NCI-H1092 treated with DMSO at 0.1 percent for 48 hours (cell line): Measurements from ENCODE around the gene LRRC57.
A peak's percentile ranks its signal among the peaks of the same experiment; 100 is the strongest.
"Not testable (repeated sequence)": the region's sequence is repeated elsewhere in the genome, so short reads cannot be mapped to it uniquely, and the experiment has no call there.

ENCODE experiments used
- DNase-seq: peaks from one replicate; lab custom pipeline; 2025; lab: John Stamatoyannopoulos, UW

LRRC57 gene

GRCh38 chr15:42548249-42549031 is at the start of gene LRRC57, which contains the start of gene HAUS2:
LRRC57 (minus strand) TSS chr15:42548793; CDS start chr15:42548434, 359 bp downstream.
HAUS2 (plus strand) TSS chr15:42548838; CDS start chr15:42548873, 35 bp downstream.
- DNase-seq: peak; percentile 77

GRCh38 chr15:42595626-42596240 is 47.1 kb upstream of the LRRC57 start:
- DNase-seq: no peak

GRCh38 chr15:42594095-42594494 is 45.5 kb upstream of the LRRC57 start:
- DNase-seq: no peak

GRCh38 chr15:42593143-42593542 is 44.5 kb upstream of the LRRC57 start:
- no peak for DNase-seq

GRCh38 chr15:42592716-42593115 is 44.1 kb upstream of the LRRC57 start:
- no peak for DNase-seq

- DNase-seq: no peak
These were observed 42.8 kb upstream of the LRRC57 start for GRCh38 chr15:42591238-42591934.

- no peak for DNase-seq
These were observed 42.1 kb upstream of the LRRC57 start for GRCh38 chr15:42590619-42591237.

GRCh38 chr15:42584031-42584765 is 35.6 kb upstream of the LRRC57 start:
- no peak for DNase-seq

GRCh38 chr15:42582569-42583375 is 34.2 kb upstream of the LRRC57 start:
- peak; percentile 28 for DNase-seq

- peak; percentile 73 for DNase-seq
These were observed 32.7 kb upstream of the LRRC57 start for GRCh38 chr15:42581272-42581730.

GRCh38 chr15:42578984-42579537 is 30.5 kb upstream of the LRRC57 start:
- DNase-seq: no peak

- no peak for DNase-seq
These were observed 29.0 kb upstream of the LRRC57 start for GRCh38 chr15:42577514-42578031.

GRCh38 chr15:42576776-42577175 is 28.2 kb upstream of the LRRC57 start:
- DNase-seq: no peak

GRCh38 chr15:42576040-42576594 is 27.5 kb upstream of the LRRC57 start:
- DNase-seq: no peak

GRCh38 chr15:42575188-42576039 is 26.8 kb upstream of the LRRC57 start, which contains the start of gene STARD9:
STARD9 (plus strand) TSS chr15:42575606; CDS start chr15:42575716, 110 bp downstream.
- DNase-seq: peak; percentile 90

GRCh38 chr15:42558739-42559138 is 10.1 kb upstream of the LRRC57 start:
- no peak for DNase-seq

GRCh38 chr15:42556550-42557207 is 8.1 kb upstream of the LRRC57 start:
- not testable (repeated sequence) for DNase-seq

GRCh38 chr15:42553554-42553953 is 5.0 kb upstream of the LRRC57 start:
- no peak for DNase-seq
